Measurements from ENCODE around the gene FOXP1.
A peak's percentile ranks its signal among the peaks of the same experiment; 100 is the strongest.

FOXP1 gene

GRCh38 chr3:71500696-71501095, 82.8 kb downstream of the FOXP1 start:
- no peak overlapping the region for H3K4me3 ChIP-seq (ENCODE audit: low read depth, low read length)
- DNase-seq (ENCODE audit: low read depth, low spot score) = no peak
- TF ChIP-seq, protein P1, sequence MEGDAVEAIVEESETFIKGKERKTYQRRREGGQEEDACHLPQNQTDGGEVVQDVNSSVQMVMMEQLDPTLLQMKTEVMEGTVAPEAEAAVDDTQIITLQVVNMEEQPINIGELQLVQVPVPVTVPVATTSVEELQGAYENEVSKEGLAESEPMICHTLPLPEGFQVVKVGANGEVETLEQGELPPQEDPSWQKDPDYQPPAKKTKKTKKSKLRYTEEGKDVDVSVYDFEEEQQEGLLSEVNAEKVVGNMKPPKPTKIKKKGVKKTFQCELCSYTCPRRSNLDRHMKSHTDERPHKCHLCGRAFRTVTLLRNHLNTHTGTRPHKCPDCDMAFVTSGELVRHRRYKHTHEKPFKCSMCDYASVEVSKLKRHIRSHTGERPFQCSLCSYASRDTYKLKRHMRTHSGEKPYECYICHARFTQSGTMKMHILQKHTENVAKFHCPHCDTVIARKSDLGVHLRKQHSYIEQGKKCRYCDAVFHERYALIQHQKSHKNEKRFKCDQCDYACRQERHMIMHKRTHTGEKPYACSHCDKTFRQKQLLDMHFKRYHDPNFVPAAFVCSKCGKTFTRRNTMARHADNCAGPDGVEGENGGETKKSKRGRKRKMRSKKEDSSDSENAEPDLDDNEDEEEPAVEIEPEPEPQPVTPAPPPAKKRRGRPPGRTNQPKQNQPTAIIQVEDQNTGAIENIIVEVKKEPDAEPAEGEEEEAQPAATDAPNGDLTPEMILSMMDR (IDR thresholded peaks at IDR 0.05; ENCODE audit: low read depth, low read length) = no peak
- in situ Hi-C loops (cut with HindIII; ENCODE audit: low sequenced_read_pairs) = no loop called here

GRCh38 chr3:71499227-71499876, 84.2 kb downstream of the FOXP1 start:
- TF ChIP-seq, protein P1 (IDR thresholded peaks at IDR 0.05; ENCODE audit: low read depth, low read length) = no peak
- in situ Hi-C loops (cut with HindIII; ENCODE audit: low sequenced_read_pairs) = no loop called here
- no peak overlapping the region for H3K4me3 ChIP-seq (ENCODE audit: low read depth, low read length)
- no peak for DNase-seq (ENCODE audit: low read depth, low spot score)

- TF ChIP-seq, protein P1 (IDR thresholded peaks at IDR 0.05; ENCODE audit: low read depth, low read length) = no peak
- DNase-seq (ENCODE audit: low read depth, low spot score) = no peak
- H3K4me3 ChIP-seq (ENCODE audit: low read depth, low read length) = no peak overlapping the region
- in situ Hi-C loops (cut with HindIII; ENCODE audit: low sequenced_read_pairs) = no loop called here
These were observed 85.0 kb downstream of the FOXP1 start for GRCh38 chr3:71498543-71498942.

GRCh38 chr3:71497971-71498444, 85.5 kb downstream of the FOXP1 start:
- peak; percentile 46 for DNase-seq (ENCODE audit: low read depth, low spot score)
- no peak overlapping the region for H3K4me3 ChIP-seq (ENCODE audit: low read depth, low read length)
- TF ChIP-seq, protein P1 (IDR thresholded peaks at IDR 0.05; ENCODE audit: low read depth, low read length) = no peak
- in situ Hi-C loops (cut with HindIII; ENCODE audit: low sequenced_read_pairs) = no loop called here

DNA sequence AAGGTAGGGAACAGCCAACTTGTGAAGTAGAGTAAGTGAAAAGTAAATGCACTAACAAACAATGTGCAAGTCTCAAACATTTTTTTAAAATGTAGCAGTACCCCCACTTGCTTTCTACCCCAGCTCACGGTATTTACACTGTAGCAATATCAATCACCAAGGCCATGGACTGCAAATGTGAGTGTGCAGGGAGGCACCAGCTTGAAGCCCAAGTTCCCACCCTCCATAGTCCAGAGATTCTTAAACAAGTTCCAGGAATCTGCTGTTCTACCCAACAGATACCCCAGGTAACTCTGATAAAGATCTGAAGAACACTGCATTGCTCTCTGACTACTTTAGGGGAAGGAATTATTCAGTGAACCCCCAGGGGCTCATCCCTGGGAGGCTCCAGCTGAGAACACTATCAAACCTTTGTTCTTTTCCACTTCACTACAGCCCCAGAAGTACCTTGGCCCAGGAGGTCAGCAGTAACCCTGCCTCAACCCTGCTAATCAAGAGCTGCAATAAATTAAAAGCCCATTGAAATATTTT, 86.1 kb downstream of the FOXP1 start:
- in situ Hi-C loops (cut with HindIII; ENCODE audit: low sequenced_read_pairs) = no loop called here
- TF ChIP-seq, protein P1 (IDR thresholded peaks at IDR 0.05; ENCODE audit: low read depth, low read length) = no peak
- DNase-seq (ENCODE audit: low read depth, low spot score) = peak; percentile 46
- no peak overlapping the region for H3K4me3 ChIP-seq (ENCODE audit: low read depth, low read length)

- TF ChIP-seq, protein P1 (IDR thresholded peaks at IDR 0.05; ENCODE audit: low read depth, low read length) = no peak
- DNase-seq (ENCODE audit: low read depth, low spot score) = peak; percentile 87
- in situ Hi-C loops (cut with HindIII; ENCODE audit: low sequenced_read_pairs) = no loop called here
- peak overlapping the region; percentile 7 for H3K4me3 ChIP-seq (ENCODE audit: low read depth, low read length)
These were observed 87.6 kb downstream of the FOXP1 start for GRCh38 chr3:71495708-71496472.

Measured in astrocyte of the spinal cord (primary cell).